ENCODE data around the gene ASPHD2.

Gene ASPHD2

GRCh38 chr22:26466196-26466595, 37.1 kb downstream of the ASPHD2 start:
- no peak for TF ChIP-seq CTCF (IDR thresholded peaks at IDR 0.05; ENCODE audit: extremely low read depth, insufficient read depth, missing control alignments)
- no peak for DNase-seq (ENCODE audit: low spot score)
- in situ Hi-C loops (cut with MboI; ENCODE audit: low pct_unique_long_range_greater_than_20kb, low sequenced_read_pairs, unreplicated experiment): loop anchor here (10.0 kb wide), 1 partner anchor 101 kb away; no protein-coding TSS in a partner anchor

- DNase-seq (ENCODE audit: low spot score): no peak
- TF ChIP-seq CTCF (IDR thresholded peaks at IDR 0.05; ENCODE audit: extremely low read depth, insufficient read depth, missing control alignments): no peak
- in situ Hi-C loops (cut with MboI; ENCODE audit: low pct_unique_long_range_greater_than_20kb, low sequenced_read_pairs, unreplicated experiment): no loop called here
Observed at GRCh38 chr22:26470807-26471206, 41.7 kb downstream of the ASPHD2 start.

GRCh38 chr22:26471522-26471921, 42.5 kb downstream of the ASPHD2 start:
- in situ Hi-C loops (cut with MboI; ENCODE audit: low pct_unique_long_range_greater_than_20kb, low sequenced_read_pairs, unreplicated experiment): no loop called here
- DNase-seq (ENCODE audit: low spot score): no peak

GRCh38 chr22:26474682-26475081, 45.6 kb downstream of the ASPHD2 start:
- no peak for TF ChIP-seq CTCF (IDR thresholded peaks at IDR 0.05; ENCODE audit: extremely low read depth, insufficient read depth, missing control alignments)
- no peak for DNase-seq (ENCODE audit: low spot score)
- in situ Hi-C loops (cut with MboI; ENCODE audit: low pct_unique_long_range_greater_than_20kb, low sequenced_read_pairs, unreplicated experiment): no loop called here

More at GRCh38 chr22:26471522-26471921, 42.5 kb downstream of the ASPHD2 start:
- no peak for TF ChIP-seq CTCF (IDR thresholded peaks at IDR 0.05; ENCODE audit: extremely low read depth, insufficient read depth, missing control alignments)

GRCh38 chr22:26476705-26477340, 47.8 kb downstream of the ASPHD2 start:
- TF ChIP-seq CTCF (IDR thresholded peaks at IDR 0.05; ENCODE audit: extremely low read depth, insufficient read depth, missing control alignments): no peak
- in situ Hi-C loops (cut with MboI; ENCODE audit: low pct_unique_long_range_greater_than_20kb, low sequenced_read_pairs, unreplicated experiment): no loop called here
- no peak for DNase-seq (ENCODE audit: low spot score)

GRCh38 chr22:26477341-26477731, 48.3 kb downstream of the ASPHD2 start:
- in situ Hi-C loops (cut with MboI; ENCODE audit: low pct_unique_long_range_greater_than_20kb, low sequenced_read_pairs, unreplicated experiment): no loop called here
- no peak for TF ChIP-seq CTCF (IDR thresholded peaks at IDR 0.05; ENCODE audit: extremely low read depth, insufficient read depth, missing control alignments)
- no peak for DNase-seq (ENCODE audit: low spot score)

All from GM13977 (cell line).